Neural progenitor cell (in vitro differentiated cells): ENCODE results near the gene PTPN4. TPM values are rescaled to one million over a fixed set of nuclear protein-coding genes. Genes with fewer than 3 reads are reported as not detected.
A peak's percentile ranks its signal among the peaks of the same experiment; 100 is the strongest.

Experiments
- DNase-seq: peaks from one replicate; pipeline ENCODE4 v3.0.0-alpha.2; 2016; ENCODE audit warnings: low spot score
- H2AFZ ChIP-seq: fragments of 200-600 bp; sonication (generic); replicated peaks from 2 replicates; pipeline ENCODE4 v1.6.1; 2016; ENCODE audit warnings: antibody characterized with exemption
- H3F3A ChIP-seq: fragments of 200-600 bp; sonication (generic); 2 replicates; pipeline ENCODE4 v1.6.1; 2016; ENCODE audit warnings: antibody characterized with exemption, low read depth
- H3K27ac ChIP-seq: fragments of 200-600 bp; sonication (generic); 2 replicates; pipeline ENCODE4 v1.5.1; 2016; ENCODE audit warnings: mild to moderate bottlenecking
- H3K27me3 ChIP-seq: fragments of 200-600 bp; sonication (generic); 2 replicates; pipeline ENCODE4 v1.6.1; 2016; ENCODE audit warnings: mild to moderate bottlenecking, moderate library complexity
- H3K36me3 ChIP-seq: fragments of 200-600 bp; sonication (generic); 2 replicates; pipeline ENCODE4 v1.5.1; 2016
- H3K4me1 ChIP-seq: fragments of 200-600 bp; sonication (generic); 2 replicates; pipeline ENCODE4 v1.6.1; 2016; ENCODE audit warnings: mixed run types
- H3K4me2 ChIP-seq: fragments of 200-600 bp; sonication (generic); 2 replicates; pipeline ENCODE4 v1.6.1; 2016
- H3K4me3 ChIP-seq: fragments of 200-600 bp; sonication (generic); 2 replicates; pipeline ENCODE4 v1.5.1; 2016
- H3K79me2 ChIP-seq: fragments of 200-600 bp; sonication (generic); 2 replicates; pipeline ENCODE4 v1.6.1; 2016; ENCODE audit warnings: low read depth
- H3K9ac ChIP-seq: fragments of 200-600 bp; sonication (generic); 2 replicates; pipeline ENCODE4 v1.6.1; 2016
- H3K9me3 ChIP-seq: fragments of 200-600 bp; sonication (generic); 2 replicates; pipeline ENCODE4 v1.5.1; 2016; ENCODE audit warnings: low read depth
- H4K20me1 ChIP-seq: fragments of 200-600 bp; sonication (generic); 2 replicates; pipeline ENCODE4 v1.6.1; 2016; ENCODE audit warnings: low read depth
- H3K27ac Mint-ChIP-seq: 3 replicates; pipeline ENCODE4 v1.8.0; 2021; ENCODE audit warnings: mixed read lengths
- H3K27me3 Mint-ChIP-seq: 2 replicates; pipeline ENCODE4 v1.8.0; 2022; ENCODE audit warnings: low read depth, mild to moderate bottlenecking, inconsistent platforms, moderate library complexity, mixed read lengths; ENCODE audit not compliant: insufficient read depth
- H3K36me3 Mint-ChIP-seq: 3 replicates; pipeline ENCODE4 v1.8.0; 2021; ENCODE audit warnings: mixed read lengths
- H3K4me1 Mint-ChIP-seq: 3 replicates; pipeline ENCODE4 v1.8.0; 2021; ENCODE audit warnings: mixed read lengths
- H3K4me3 Mint-ChIP-seq: 3 replicates; pipeline ENCODE4 v1.8.0; 2021; ENCODE audit warnings: mild to moderate bottlenecking, moderate library complexity, mixed read lengths
- H3K9me3 Mint-ChIP-seq: 3 replicates; pipeline ENCODE4 v1.8.0; 2020; ENCODE audit warnings: mixed read lengths
- EZH2 ChIP-seq: fragments of 200-600 bp; sonication (generic); IDR thresholded peaks from 2 replicates; pipeline ENCODE4 v1.6.1; 2017; ENCODE audit warnings: antibody characterized with exemption, mild to moderate bottlenecking, moderate library complexity
- EZH2phosphoT487 ChIP-seq: fragments of 200-600 bp; sonication (generic); IDR thresholded peaks from 2 replicates; pipeline ENCODE4 v1.6.1; 2017; ENCODE audit warnings: antibody characterized with exemption
- total RNA-seq: library from RNA; depleted of rRNA; stranded (reverse); fragments of >200 nt; gene quantifications from 2 replicates; pipeline ENCODE4 v1.2.3, GENCODE V29; 2015; ENCODE audit warnings: low replicate concordance
- TF ChIP-seq, protein P1 (sequence below): fragments of 200-600 bp; sonication (generic); IDR thresholded peaks from 2 replicates; pipeline ENCODE4 v1.5.1; 2017; ENCODE audit warnings: antibody characterized with exemption, mild to moderate bottlenecking

Gene PTPN4
- total RNA-seq, 1 donor from 2014 or later = 51.8 TPM

DNA sequence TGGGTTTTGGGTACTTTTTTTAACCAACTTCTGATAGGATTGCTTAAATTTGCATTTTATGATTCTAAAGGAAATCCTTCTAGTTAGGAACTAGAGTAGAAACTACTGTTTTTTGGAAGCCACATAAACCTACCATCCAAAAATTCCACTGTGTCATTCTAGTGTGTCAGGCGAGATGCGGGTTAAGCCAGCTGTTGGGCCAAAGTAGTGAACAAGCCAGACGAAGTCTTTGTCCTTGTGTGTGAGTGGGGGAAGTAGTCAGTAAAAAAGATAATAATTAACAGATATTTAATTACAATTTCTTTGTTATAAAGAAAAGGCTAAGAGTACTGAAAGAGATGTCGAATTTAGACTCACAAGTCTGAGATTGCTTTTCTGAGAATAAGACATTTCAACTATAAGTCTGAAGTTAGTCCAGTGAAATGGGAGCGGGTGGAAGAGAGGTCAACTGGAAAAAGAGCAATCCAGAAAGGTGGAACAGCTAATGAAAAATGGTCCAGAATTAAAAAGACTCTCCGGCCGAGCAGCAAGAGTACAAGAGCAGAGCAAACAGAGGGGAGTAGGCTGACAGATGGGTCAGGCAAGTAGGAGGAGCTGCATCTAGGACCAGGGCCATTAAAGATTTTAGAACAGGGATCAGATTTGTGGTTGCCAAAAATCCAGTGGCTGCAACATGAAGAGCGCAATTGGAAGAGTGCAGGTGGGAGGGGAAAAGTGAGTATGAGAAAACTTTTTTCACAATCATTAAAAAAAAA, 254.7 kb downstream of the PTPN4 start:
- Histone ChIP-seq H2AFZ (no peak overlapping the region), H3K9ac (no peak overlapping the region), H3K4me3 (peak overlapping the region; percentile 75), H3K4me2 (peak overlapping the region; percentile 99), H3K4me1 (peaks cover 18% of the 10 kb centered on the region), H3K27me3 (peaks cover 6% of the 10 kb centered on the region), H4K20me1 (peaks cover 29% of the 10 kb centered on the region), H3K36me3 (peaks cover under 1% of the 10 kb centered on the region), H3K9me3 (no peaks in the 10 kb centered on the region), H3K79me2 (peaks cover 61% of the 10 kb centered on the region), H3K27ac (no peak overlapping the region), H3F3A (peaks cover 17% of the 10 kb centered on the region)
- peak; percentile 21 for DNase-seq
- Mint-ChIP-seq H3K36me3 (peaks cover 24% of the 10 kb centered on the region), H3K27me3 (peaks cover 7% of the 10 kb centered on the region), H3K4me1 (peaks cover 15% of the 10 kb centered on the region), H3K9me3 (peaks cover 15% of the 10 kb centered on the region), H3K27ac (no peak overlapping the region), H3K4me3 (peak overlapping the region; percentile 96)
- no peak for TF ChIP-seq EZH2phosphoT487
- TF ChIP-seq EZH2 = no peak
- TF ChIP-seq, protein P1, sequence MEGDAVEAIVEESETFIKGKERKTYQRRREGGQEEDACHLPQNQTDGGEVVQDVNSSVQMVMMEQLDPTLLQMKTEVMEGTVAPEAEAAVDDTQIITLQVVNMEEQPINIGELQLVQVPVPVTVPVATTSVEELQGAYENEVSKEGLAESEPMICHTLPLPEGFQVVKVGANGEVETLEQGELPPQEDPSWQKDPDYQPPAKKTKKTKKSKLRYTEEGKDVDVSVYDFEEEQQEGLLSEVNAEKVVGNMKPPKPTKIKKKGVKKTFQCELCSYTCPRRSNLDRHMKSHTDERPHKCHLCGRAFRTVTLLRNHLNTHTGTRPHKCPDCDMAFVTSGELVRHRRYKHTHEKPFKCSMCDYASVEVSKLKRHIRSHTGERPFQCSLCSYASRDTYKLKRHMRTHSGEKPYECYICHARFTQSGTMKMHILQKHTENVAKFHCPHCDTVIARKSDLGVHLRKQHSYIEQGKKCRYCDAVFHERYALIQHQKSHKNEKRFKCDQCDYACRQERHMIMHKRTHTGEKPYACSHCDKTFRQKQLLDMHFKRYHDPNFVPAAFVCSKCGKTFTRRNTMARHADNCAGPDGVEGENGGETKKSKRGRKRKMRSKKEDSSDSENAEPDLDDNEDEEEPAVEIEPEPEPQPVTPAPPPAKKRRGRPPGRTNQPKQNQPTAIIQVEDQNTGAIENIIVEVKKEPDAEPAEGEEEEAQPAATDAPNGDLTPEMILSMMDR = no peak

DNA sequence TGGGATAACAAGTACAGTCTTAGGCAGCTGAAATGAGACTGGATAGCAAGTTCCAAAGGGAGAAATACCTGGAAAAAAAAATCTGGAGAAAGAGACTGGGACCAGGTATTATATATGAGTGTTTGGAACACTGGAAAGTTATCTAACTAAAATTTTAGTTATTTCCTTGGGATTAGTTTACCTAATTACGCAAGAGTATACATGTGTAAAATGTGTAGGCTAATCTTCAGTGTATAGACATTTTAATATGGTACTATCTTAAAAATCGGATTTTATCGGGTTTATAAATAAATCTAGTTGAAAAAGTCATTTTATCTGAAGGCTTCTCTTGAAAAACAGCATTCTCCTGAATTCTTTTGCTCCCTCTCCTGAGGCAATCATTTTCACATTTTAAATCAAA, 257.1 kb downstream of the PTPN4 start:
- H3K4me3 Mint-ChIP-seq = no peak overlapping the region
- H3K9me3 Mint-ChIP-seq = peaks cover 20% of the 10 kb centered on the region
- no peak for DNase-seq
- H3K9ac ChIP-seq = no peak overlapping the region
- H3K36me3 ChIP-seq = peaks cover 8% of the 10 kb centered on the region
- H3K36me3 Mint-ChIP-seq = peaks cover 40% of the 10 kb centered on the region
- no peak overlapping the region for H3K4me2 ChIP-seq
- TF ChIP-seq EZH2phosphoT487 (no peak), EZH2 (no peak)
- TF ChIP-seq, protein P1 = no peak
- H4K20me1 ChIP-seq = peaks cover 35% of the 10 kb centered on the region
- H3K27ac ChIP-seq = no peak overlapping the region
- H2AFZ ChIP-seq = no peak overlapping the region
- peaks cover 15% of the 10 kb centered on the region for H3K4me1 Mint-ChIP-seq
- no peaks in the 10 kb centered on the region for H3K9me3 ChIP-seq
- H3K27me3 Mint-ChIP-seq = peaks cover 4% of the 10 kb centered on the region
- peaks cover 17% of the 10 kb centered on the region for H3F3A ChIP-seq
- no peak overlapping the region for H3K27ac Mint-ChIP-seq
- H3K27me3 ChIP-seq = no peaks in the 10 kb centered on the region
- peaks cover 85% of the 10 kb centered on the region for H3K79me2 ChIP-seq
- no peak overlapping the region for H3K4me3 ChIP-seq
- H3K4me1 ChIP-seq = peaks cover 18% of the 10 kb centered on the region

DNA sequence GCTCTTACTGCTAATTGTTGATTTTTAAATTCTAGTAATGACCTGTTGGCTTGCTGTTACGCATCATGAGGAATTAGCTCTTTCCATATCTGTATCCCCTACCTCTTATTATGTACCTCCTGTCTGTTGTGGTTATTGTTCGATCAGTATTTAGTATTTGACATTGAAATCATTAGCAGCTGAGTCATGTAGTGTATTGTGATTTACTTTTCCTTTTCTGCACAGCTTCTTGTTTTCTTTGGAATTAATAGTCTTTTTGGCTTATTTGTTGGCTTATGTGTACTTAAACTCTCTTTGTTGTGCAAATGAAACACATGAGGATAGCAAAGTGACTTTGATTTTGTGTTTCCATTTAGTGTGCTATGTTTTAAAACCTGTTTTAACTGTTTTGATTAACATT, 257.5 kb downstream of the PTPN4 start:
- peaks cover 14% of the 10 kb centered on the region for H3F3A ChIP-seq
- H3K4me3 Mint-ChIP-seq = no peak overlapping the region
- peaks cover 89% of the 10 kb centered on the region for H3K79me2 ChIP-seq
- H4K20me1 ChIP-seq = peaks cover 35% of the 10 kb centered on the region
- no peak overlapping the region for H3K9ac ChIP-seq
- peaks cover 40% of the 10 kb centered on the region for H3K36me3 Mint-ChIP-seq
- H3K4me2 ChIP-seq = no peak overlapping the region
- H3K27ac Mint-ChIP-seq = no peak overlapping the region
- H3K9me3 ChIP-seq = no peaks in the 10 kb centered on the region
- no peak overlapping the region for H3K27ac ChIP-seq
- no peaks in the 10 kb centered on the region for H3K27me3 ChIP-seq
- H3K4me1 ChIP-seq = peaks cover 16% of the 10 kb centered on the region
- TF ChIP-seq, protein P1 = no peak
- no peak for TF ChIP-seq EZH2
- TF ChIP-seq EZH2phosphoT487 = no peak
- peaks cover 8% of the 10 kb centered on the region for H3K36me3 ChIP-seq
- DNase-seq = no peak
- H3K9me3 Mint-ChIP-seq = peaks cover 22% of the 10 kb centered on the region
- H3K4me1 Mint-ChIP-seq = peaks cover 12% of the 10 kb centered on the region
- peaks cover 3% of the 10 kb centered on the region for H3K27me3 Mint-ChIP-seq
- H3K4me3 ChIP-seq = no peak overlapping the region
- no peak overlapping the region for H2AFZ ChIP-seq
